NT2/D1 (cell line): ENCODE data around the gene SUGP1.
"Not testable (repeated sequence)": the region's sequence is repeated elsewhere in the genome, so short reads cannot be mapped to it uniquely, and the experiment has no call there.

Experiments
- DNase-seq: peaks from one replicate; pipeline ENCODE4 v3.0.0-alpha.2; 2011; ENCODE audit warnings: low read depth, low spot score
- H3K27me3 ChIP-seq: 2 replicates; pipeline ENCODE4 v1.6.0; 2011; ENCODE audit warnings: mild to moderate bottlenecking; ENCODE audit not compliant: insufficient read length, insufficient read depth
- H3K36me3 ChIP-seq: 2 replicates; pipeline ENCODE4 v1.6.1; 2011; ENCODE audit warnings: mild to moderate bottlenecking, low read length, mixed read lengths; ENCODE audit not compliant: insufficient read depth, insufficient read length
- H3K4me1 ChIP-seq: 2 replicates; pipeline ENCODE4 v1.5.1; 2011; ENCODE audit not compliant: insufficient read depth, insufficient read length
- H3K4me3 ChIP-seq: 2 replicates; pipeline ENCODE4 v1.5.1; 2011; ENCODE audit warnings: low read depth; ENCODE audit not compliant: insufficient read length
- H3K9ac ChIP-seq: 2 replicates; pipeline ENCODE4 v1.6.0; 2011; ENCODE audit warnings: low read depth; ENCODE audit not compliant: insufficient read length
- H3K9me3 ChIP-seq: 2 replicates; pipeline ENCODE4 v1.5.1; 2011; ENCODE audit warnings: mild to moderate bottlenecking, low read length; ENCODE audit not compliant: insufficient read depth
- SUZ12 ChIP-seq: IDR thresholded peaks from 2 replicates; pipeline ENCODE4 v1.6.1; 2011; ENCODE audit not compliant: insufficient read length, insufficient read depth; ENCODE audit errors: extremely low read depth
- YY1 ChIP-seq: IDR thresholded peaks from 2 replicates; pipeline ENCODE4 v1.6.1; 2011; ENCODE audit not compliant: insufficient read length, insufficient read depth
- ZNF274 ChIP-seq: IDR thresholded peaks from 2 replicates; pipeline ENCODE4 v1.6.1; 2011; ENCODE audit warnings: mild to moderate bottlenecking, low read depth, low read length

Gene SUGP1

GRCh38 chr19:19356500-19356899 lies 36.2 kb upstream of the SUGP1 start:
- Histone ChIP-seq H3K27me3 (no peaks in the 10 kb centered on the region), H3K4me1 (peaks cover 4% of the 10 kb centered on the region), H3K4me3 (no peak overlapping the region), H3K36me3 (peaks cover 73% of the 10 kb centered on the region), H3K9ac (no peak overlapping the region), H3K9me3 (no peaks in the 10 kb centered on the region)
- DNase-seq = no peak
- TF ChIP-seq ZNF274 = no peak
- TF ChIP-seq YY1 = no peak
- TF ChIP-seq SUZ12 = no peak

GRCh38 chr19:19355606-19356139 lies 35.4 kb upstream of the SUGP1 start:
- DNase-seq = no peak
- peaks cover 81% of the 10 kb centered on the region for H3K36me3 ChIP-seq
- H3K4me3 ChIP-seq = no peak overlapping the region
- H3K4me1 ChIP-seq = peaks cover 4% of the 10 kb centered on the region
- no peaks in the 10 kb centered on the region for H3K9me3 ChIP-seq
- H3K9ac ChIP-seq = no peak overlapping the region
- no peaks in the 10 kb centered on the region for H3K27me3 ChIP-seq
- no peak for TF ChIP-seq SUZ12
- TF ChIP-seq ZNF274 = no peak

- Histone ChIP-seq H3K9ac (no peak overlapping the region), H3K4me3 (no peak overlapping the region), H3K27me3 (no peaks in the 10 kb centered on the region), H3K4me1 (peaks cover 4% of the 10 kb centered on the region), H3K36me3 (peaks cover 84% of the 10 kb centered on the region), H3K9me3 (no peaks in the 10 kb centered on the region)
- no peak for TF ChIP-seq ZNF274
- TF ChIP-seq YY1 = no peak
- TF ChIP-seq SUZ12 = no peak
- DNase-seq = no peak
Measured at GRCh38 chr19:19354932-19355331, 34.6 kb upstream of the SUGP1 start.

GRCh38 chr19:19354007-19354406 lies 33.7 kb upstream of the SUGP1 start:
- Histone ChIP-seq H3K4me1 (peaks cover 4% of the 10 kb centered on the region), H3K9me3 (no peaks in the 10 kb centered on the region), H3K27me3 (no peaks in the 10 kb centered on the region), H3K36me3 (peaks cover 91% of the 10 kb centered on the region), H3K9ac (no peak overlapping the region), H3K4me3 (no peak overlapping the region)
- DNase-seq = no peak
- TF ChIP-seq SUZ12 (no peak), ZNF274 (no peak), YY1 (no peak)

GRCh38 chr19:19352823-19353222 lies 32.5 kb upstream of the SUGP1 start:
- Histone ChIP-seq H3K27me3 (no peaks in the 10 kb centered on the region), H3K9me3 (no peaks in the 10 kb centered on the region), H3K4me1 (peaks cover 2% of the 10 kb centered on the region), H3K36me3 (peaks cover 91% of the 10 kb centered on the region), H3K4me3 (no peak overlapping the region), H3K9ac (no peak overlapping the region)
- DNase-seq = no peak
- TF ChIP-seq SUZ12 (no peak), YY1 (no peak), ZNF274 (no peak)

- not testable (repeated sequence) for H3K4me1 ChIP-seq, H3K4me3 ChIP-seq, DNase-seq, H3K9ac ChIP-seq, H3K9me3 ChIP-seq, H3K27me3 ChIP-seq
- peaks cover 91% of the 10 kb centered on the region for H3K36me3 ChIP-seq
Measured at GRCh38 chr19:19350756-19351155, 30.4 kb upstream of the SUGP1 start.

- H3K4me1 ChIP-seq = peaks cover 2% of the 10 kb centered on the region
- H3K36me3 ChIP-seq = peaks cover 91% of the 10 kb centered on the region
- H3K4me3 ChIP-seq = no peak overlapping the region
- no peak for DNase-seq
- H3K9ac ChIP-seq = no peak overlapping the region
- TF ChIP-seq SUZ12 (no peak), YY1 (no peak), ZNF274 (no peak)
- no peaks in the 10 kb centered on the region for H3K27me3 ChIP-seq
- no peaks in the 10 kb centered on the region for H3K9me3 ChIP-seq
Measured at GRCh38 chr19:19349365-19349764, 29.1 kb upstream of the SUGP1 start.

GRCh38 chr19:19348266-19348665 lies 28.0 kb upstream of the SUGP1 start:
- no peaks in the 10 kb centered on the region for H3K27me3 ChIP-seq
- H3K9me3 ChIP-seq = no peaks in the 10 kb centered on the region
- no peak for DNase-seq
- H3K9ac ChIP-seq = no peak overlapping the region
- peaks cover 2% of the 10 kb centered on the region for H3K4me1 ChIP-seq
- peaks cover 91% of the 10 kb centered on the region for H3K36me3 ChIP-seq
- no peak overlapping the region for H3K4me3 ChIP-seq
- no peak for TF ChIP-seq SUZ12
- TF ChIP-seq ZNF274 = no peak
- TF ChIP-seq YY1 = no peak
